GM23248 (cell line): ENCODE measurements around the gene FPR3. TPM values are rescaled to one million over a fixed set of nuclear protein-coding genes. Genes with fewer than 3 reads are reported as not detected.
"Not testable (repeated sequence)": the region's sequence is repeated elsewhere in the genome, so short reads cannot be mapped to it uniquely, and the experiment has no call there.

ENCODE experiments used
- DNase-seq: peaks from one replicate; pipeline ENCODE4 v3.0.0-alpha.2; 2015
- H2AFZ ChIP-seq: fragments of 200-600 bp; sonication (generic); 2 replicates; pipeline ENCODE4 v1.6.1; 2016; ENCODE audit warnings: antibody characterized with exemption
- H3F3A ChIP-seq: fragments of 200-600 bp; sonication (generic); 2 replicates; pipeline ENCODE4 v1.6.1; 2016; ENCODE audit warnings: mild to moderate bottlenecking, antibody characterized with exemption, mixed run types; ENCODE audit not compliant: insufficient read depth
- H3K27ac ChIP-seq: fragments of 200-600 bp; sonication (generic); 2 replicates; pipeline ENCODE4 v1.5.1; 2016; ENCODE audit warnings: mild to moderate bottlenecking
- H3K27me3 ChIP-seq: fragments of 200-600 bp; sonication (generic); replicated peaks from 2 replicates; pipeline ENCODE4 v1.6.1; 2016; ENCODE audit warnings: mild to moderate bottlenecking; ENCODE audit not compliant: insufficient read depth
- H3K36me3 ChIP-seq: fragments of 200-600 bp; sonication (generic); 2 replicates; pipeline ENCODE4 v1.6.1; 2016; ENCODE audit warnings: low read depth, mild to moderate bottlenecking
- H3K4me1 ChIP-seq: fragments of 200-600 bp; sonication (generic); 2 replicates; pipeline ENCODE4 v1.6.1; 2016; ENCODE audit warnings: mild to moderate bottlenecking; ENCODE audit not compliant: insufficient read depth
- H3K4me2 ChIP-seq: fragments of 200-600 bp; sonication (generic); one replicate; pipeline ENCODE4 v1.6.1; 2016; ENCODE audit warnings: mild to moderate bottlenecking; ENCODE audit not compliant: unreplicated experiment
- H3K4me3 ChIP-seq: fragments of 200-600 bp; sonication (generic); 2 replicates; pipeline ENCODE4 v1.5.1; 2016; ENCODE audit warnings: mild to moderate bottlenecking
- H3K79me2 ChIP-seq: fragments of 200-600 bp; sonication (generic); 2 replicates; pipeline ENCODE4 v1.6.1; 2016; ENCODE audit warnings: mild to moderate bottlenecking; ENCODE audit not compliant: insufficient read depth
- H3K9ac ChIP-seq: fragments of 200-600 bp; sonication (generic); 2 replicates; pipeline ENCODE4 v1.6.1; 2016; ENCODE audit warnings: mild to moderate bottlenecking
- H3K9me2 ChIP-seq: fragments of 200-600 bp; sonication (generic); 2 replicates; pipeline ENCODE4 v1.6.1; 2016; ENCODE audit warnings: mixed run types, mild to moderate bottlenecking, moderate library complexity; ENCODE audit not compliant: insufficient read depth
- H3K9me3 ChIP-seq: fragments of 200-600 bp; sonication (generic); one replicate; pipeline ENCODE4 v1.6.1; 2017; ENCODE audit warnings: low read depth
- H4K20me1 ChIP-seq: fragments of 200-600 bp; sonication (generic); 2 replicates; pipeline ENCODE4 v1.6.0; 2016; ENCODE audit not compliant: insufficient read depth
- EZH2 ChIP-seq: fragments of 200-600 bp; sonication (generic); IDR thresholded peaks from 2 replicates; pipeline ENCODE4 v1.6.1; 2018; ENCODE audit warnings: antibody characterized with exemption, mild to moderate bottlenecking; ENCODE audit not compliant: insufficient read depth, poor library complexity, severe bottlenecking
- EZH2phosphoT487 ChIP-seq: fragments of 200-600 bp; sonication (generic); IDR thresholded peaks from 2 replicates; pipeline ENCODE4 v1.6.1; 2018; ENCODE audit warnings: antibody characterized with exemption, moderate library complexity, mild to moderate bottlenecking, low read depth; ENCODE audit not compliant: insufficient read depth
- WGBS, 2 experiments: methylation state at CpG; one replicate each; pipeline ENCODE4 v1.1.6; 2015 to 2017; ENCODE audit warnings: low lambda C conversion rate in 2 of 2, low coverage in 1 of 2; ENCODE audit errors: missing lambda C conversion rate in 2 of 2; 5-methylcytosine and 5-hydroxymethylcytosine counted together
- in situ Hi-C: fragments of 300-500 bp; cut with MboI; formaldehyde crosslinking; loops from 2 replicates; pipeline ENCODE4 v1.15.0; 2020
- polyA plus RNA-seq: library from polyadenylated mRNA; unstranded; fragments of >200 nt; fragmentation: Nextera tagmentation; extraction: Ambion mirVana; gene quantifications from 2 replicates; pipeline ENCODE4 v1.2.1, GENCODE V29; 2016
- total RNA-seq: library from RNA; depleted of rRNA; stranded (reverse); fragments of >200 nt; shearing (Covaris generic); gene quantifications from 2 replicates; pipeline ENCODE4 v1.2.3, GENCODE V29; 2014

The FPR3 gene
- total and polyA plus RNA-seq, 2 experiments from 2014 or later, result not detected

DNA sequence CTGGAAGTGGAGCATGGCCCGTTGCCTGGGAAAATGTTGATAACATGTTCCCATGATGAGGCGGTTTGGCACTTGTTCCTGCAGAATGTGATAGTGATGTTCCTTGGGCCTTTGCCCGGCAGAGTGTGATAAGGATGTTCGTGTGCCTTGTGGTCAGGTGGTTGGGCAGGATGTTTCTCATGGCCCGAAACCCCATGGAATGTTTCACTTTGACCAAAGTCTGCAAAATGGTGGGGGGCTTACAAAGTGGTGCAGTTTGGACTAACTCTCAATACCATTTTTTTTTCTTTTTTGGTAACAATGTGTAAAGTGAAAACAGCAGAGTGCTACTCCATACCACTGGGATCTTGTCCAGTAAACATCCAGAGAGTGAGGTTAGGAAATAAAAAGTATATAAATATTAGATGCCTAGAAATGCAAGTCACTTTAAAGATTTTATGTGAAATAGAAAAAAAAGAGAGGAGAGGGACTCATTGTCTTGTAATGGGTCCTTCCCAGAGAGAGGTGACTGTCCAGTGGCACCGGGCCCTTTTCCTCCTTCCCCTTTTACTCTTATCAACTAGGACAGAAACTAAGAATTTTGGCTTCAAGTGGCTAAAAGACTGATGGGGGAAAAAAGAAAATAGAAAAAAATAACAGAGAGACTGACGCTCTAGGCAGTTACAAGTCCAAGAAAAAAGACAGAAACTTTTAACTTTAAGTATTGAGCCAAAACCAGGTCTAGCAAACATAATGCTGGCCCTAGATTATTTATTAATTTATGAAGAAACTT, 5.7 kb downstream of the FPR3 start:
- Histone ChIP-seq H4K20me1 (no peaks in the 10 kb centered on the region), H3K36me3 (no peaks in the 10 kb centered on the region), H3K9ac (no peak overlapping the region), H3K9me2 (no peaks in the 10 kb centered on the region), H3K27ac (no peak overlapping the region), H3F3A (no peaks in the 10 kb centered on the region), H3K4me3 (no peak overlapping the region), H3K79me2 (no peaks in the 10 kb centered on the region), H3K27me3 (no peaks in the 10 kb centered on the region), H3K4me1 (0 out of 2 replicates have a peak, but pooled peaks cover 10% of the 10 kb centered on the region), H3K9me3 (no peaks in the 10 kb centered on the region), H3K4me2 (no peak overlapping the region), H2AFZ (no peak overlapping the region)
- DNase-seq, result no peak
- in situ Hi-C loops, result no loop called here
- 76 to 87% methylated on average over 7 of the region's 7 CpGs for WGBS, 2 experiments
- TF ChIP-seq EZH2phosphoT487, result no peak
- TF ChIP-seq EZH2, result no peak

GRCh38 chr19:51802775-51803174, 7.8 kb downstream of the FPR3 start:
- Histone ChIP-seq H3K4me3 (no peak overlapping the region), H3K4me1 (peaks cover 19% of the 10 kb centered on the region), H3K9me2 (no peaks in the 10 kb centered on the region), H3F3A (no peaks in the 10 kb centered on the region), H2AFZ (no peak overlapping the region), H3K36me3 (no peaks in the 10 kb centered on the region), H3K27ac (no peak overlapping the region), H3K79me2 (no peaks in the 10 kb centered on the region), H3K9me3 (no peaks in the 10 kb centered on the region), H4K20me1 (no peaks in the 10 kb centered on the region), H3K9ac (no peak overlapping the region), H3K4me2 (no peak overlapping the region), H3K27me3 (no peaks in the 10 kb centered on the region)
- in situ Hi-C loops, result no loop called here
- WGBS, 2 experiments, result 47 to 54% methylated on average over 2 of the region's 2 CpGs
- TF ChIP-seq EZH2phosphoT487 (no peak), EZH2 (no peak)
- DNase-seq, result no peak

GRCh38 chr19:51803519-51803918, 8.6 kb downstream of the FPR3 start:
- H2AFZ ChIP-seq, result no peak overlapping the region
- in situ Hi-C loops, result no loop called here

GRCh38 chr19:51803967-51804366, 9.0 kb downstream of the FPR3 start:
- Histone ChIP-seq H3K27me3 (no peaks in the 10 kb centered on the region), H4K20me1 (no peaks in the 10 kb centered on the region), H3K79me2 (no peaks in the 10 kb centered on the region), H3K4me3 (no peak overlapping the region), H3K36me3 (no peaks in the 10 kb centered on the region), H3K4me2 (no peak overlapping the region), H3F3A (peaks cover 5% of the 10 kb centered on the region; the same call in 1 of the 2 replicates), H3K9me3 (no peaks in the 10 kb centered on the region), H3K9ac (no peak overlapping the region), H3K4me1 (peaks cover 26% of the 10 kb centered on the region), H3K9me2 (no peaks in the 10 kb centered on the region), H3K27ac (no peak overlapping the region), H2AFZ (no peak overlapping the region)
- TF ChIP-seq EZH2, result no peak
- TF ChIP-seq EZH2phosphoT487, result no peak
- in situ Hi-C loops, result no loop called here
- 25 to 37% methylated on average over 5 of the region's 5 CpGs for WGBS, 2 experiments
- no peak for DNase-seq

More at GRCh38 chr19:51803519-51803918, 8.6 kb downstream of the FPR3 start:
- no peaks in the 10 kb centered on the region for H3K36me3 ChIP-seq
- no peaks in the 10 kb centered on the region for H3K9me3 ChIP-seq
- H3K4me3 ChIP-seq, result no peak overlapping the region
- DNase-seq, result no peak
- no peak overlapping the region for H3K4me2 ChIP-seq
- H3K4me1 ChIP-seq, result peaks cover 25% of the 10 kb centered on the region
- no peaks in the 10 kb centered on the region for H4K20me1 ChIP-seq
- no peak overlapping the region for H3K27ac ChIP-seq
- no peak overlapping the region for H3K9ac ChIP-seq
- H3K79me2 ChIP-seq, result no peaks in the 10 kb centered on the region
- H3F3A ChIP-seq, result peaks cover 5% of the 10 kb centered on the region; the same call in 1 of the 2 replicates
- 73 to 75% methylated on average over 4 of the region's 4 CpGs for WGBS, 2 experiments
- no peak for TF ChIP-seq EZH2phosphoT487
- no peak for TF ChIP-seq EZH2
- H3K9me2 ChIP-seq, result no peaks in the 10 kb centered on the region
- H3K27me3 ChIP-seq, result no peaks in the 10 kb centered on the region

DNA sequence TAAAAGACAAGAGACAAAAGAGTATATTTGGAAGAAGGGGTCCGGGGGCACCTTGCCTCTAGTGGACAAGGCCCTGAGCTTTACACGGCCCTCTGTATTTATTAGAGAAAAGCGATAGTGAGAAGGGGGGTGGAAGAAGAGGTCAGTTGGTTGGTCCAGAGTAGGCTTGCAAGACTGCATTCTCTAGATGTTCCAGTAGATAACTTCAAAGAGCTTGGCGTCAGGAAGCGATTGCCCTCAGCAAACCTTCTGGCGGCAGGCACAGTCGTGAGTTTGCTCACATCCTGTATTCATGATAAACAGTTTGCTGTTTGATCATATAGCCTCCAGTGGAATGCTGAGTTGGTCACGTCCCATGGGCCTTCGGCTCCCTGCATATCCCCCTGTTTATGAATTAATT, 9.8 kb downstream of the FPR3 start:
- H3K4me1 ChIP-seq, result peaks cover 28% of the 10 kb centered on the region
- H3K9me3 ChIP-seq, DNase-seq, H3K79me2 ChIP-seq, H3K36me3 ChIP-seq, H4K20me1 ChIP-seq, H3K27me3 ChIP-seq, H3K4me3 ChIP-seq, H3K9ac ChIP-seq, H3K4me2 ChIP-seq, in situ Hi-C loops, H2AFZ ChIP-seq, H3K9me2 ChIP-seq, H3F3A ChIP-seq, H3K27ac ChIP-seq: not testable (repeated sequence)
- WGBS, 2 experiments, result 88 to 92% methylated on average over 9 of the region's 9 CpGs

DNA sequence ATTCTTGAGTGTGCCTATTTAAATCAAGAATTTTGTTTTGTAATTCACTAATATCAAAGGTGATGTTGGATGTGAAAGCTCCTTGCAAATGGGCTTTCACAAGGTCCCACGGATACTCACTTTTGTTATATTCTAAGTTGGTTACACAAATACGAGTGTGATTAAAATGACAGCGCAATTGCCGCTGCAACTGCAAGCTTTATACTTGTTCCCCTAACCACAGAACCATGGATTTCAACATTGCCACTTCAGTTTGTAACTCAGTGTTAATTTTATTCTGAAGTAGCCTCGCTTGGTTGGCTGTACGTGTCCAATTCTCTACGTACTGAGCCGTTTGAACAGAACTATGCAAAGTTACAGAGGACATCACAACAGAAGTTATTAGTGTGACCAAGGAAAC, 10.4 kb downstream of the FPR3 start:
- H3K9me2 ChIP-seq, H3K4me3 ChIP-seq, H3K27me3 ChIP-seq, H3K27ac ChIP-seq, H3K4me2 ChIP-seq, H3K9me3 ChIP-seq, H3K79me2 ChIP-seq, H4K20me1 ChIP-seq, H3K9ac ChIP-seq, in situ Hi-C loops, DNase-seq, H3K36me3 ChIP-seq, H3F3A ChIP-seq, H2AFZ ChIP-seq: not testable (repeated sequence)
- H3K4me1 ChIP-seq, result peaks cover 34% of the 10 kb centered on the region
- 85 to 87% methylated on average over 8 of the region's 8 CpGs for WGBS, 2 experiments

DNA sequence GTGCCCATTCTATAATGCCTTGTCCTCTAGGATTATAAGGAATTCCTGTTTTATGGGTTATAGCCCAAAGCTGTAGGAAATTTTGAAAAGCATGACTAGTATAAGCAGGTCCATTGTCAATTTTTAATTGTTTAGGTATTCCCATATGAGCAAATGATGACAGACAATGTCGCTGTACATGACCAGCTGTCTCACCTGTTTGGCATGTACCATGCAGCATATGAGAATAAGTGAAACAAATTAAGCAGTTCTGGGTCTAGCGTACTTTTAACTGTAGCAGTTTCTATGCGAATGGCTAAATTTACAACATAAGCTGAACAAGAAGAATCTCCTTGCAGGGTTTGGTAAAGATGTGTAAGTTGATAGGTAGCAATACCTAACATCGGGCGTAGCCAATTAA, 11.6 kb downstream of the FPR3 start:
- H4K20me1 ChIP-seq, H3K9me3 ChIP-seq, H3K27me3 ChIP-seq, DNase-seq, in situ Hi-C loops, H3K9ac ChIP-seq, H3K9me2 ChIP-seq, H3K4me3 ChIP-seq, H3K36me3 ChIP-seq, H3K4me2 ChIP-seq, H3K27ac ChIP-seq, H3F3A ChIP-seq, H2AFZ ChIP-seq, H3K79me2 ChIP-seq: not testable (repeated sequence)
- WGBS, 2 experiments, result 84 to 86% methylated on average over 5 of the region's 5 CpGs
- peaks cover 34% of the 10 kb centered on the region for H3K4me1 ChIP-seq
